ENCODE data around the gene TNFRSF1B. TPM values are rescaled to one million over a fixed set of nuclear protein-coding genes. Genes with fewer than 3 reads are reported as not detected.

TNFRSF1B gene
- total and polyA plus RNA-seq, 3 donors from 2014 or later: 7.7 to 10.6 (median 8.0) TPM

GRCh38 chr1:12164210-12164609, 2.6 kb upstream of the TNFRSF1B start:
- 88 to 91% methylated on average over 5 of the region's 5 CpGs for WGBS, 2 donors
- Histone ChIP-seq H3K4me3 (no peak overlapping the region), H3K9me3 (no peaks in the 10 kb centered on the region), H3K4me1 (peaks cover 14% of the 10 kb centered on the region), H3K27me3 (no peaks in the 10 kb centered on the region), H3K36me3 (ENCODE audit: low read depth, missing control alignments) (no peaks in the 10 kb centered on the region), H3K27ac (no peak overlapping the region)
- DNase-seq: no peak
- intact Hi-C loops (cut with DNase I; ENCODE audit: low total_unique reads): no loop called here
- TF ChIP-seq CTCF (IDR thresholded peaks at IDR 0.05) (no peak), POLR2A (IDR thresholded peaks at IDR 0.05) (no peak)

- no peak for DNase-seq
- WGBS, 2 donors: 79 to 83% methylated on average over 2 to 4 of the region's 4 CpGs
- no peaks in the 10 kb centered on the region for H3K36me3 ChIP-seq (ENCODE audit: low read depth, missing control alignments)
- no peaks in the 10 kb centered on the region for H3K27me3 ChIP-seq
- peaks cover 14% of the 10 kb centered on the region for H3K4me1 ChIP-seq
- no peaks in the 10 kb centered on the region for H3K9me3 ChIP-seq
- TF ChIP-seq CTCF (IDR thresholded peaks at IDR 0.05) (no peak), POLR2A (IDR thresholded peaks at IDR 0.05) (no peak)
- no peak overlapping the region for H3K27ac ChIP-seq
- intact Hi-C loops (cut with DNase I; ENCODE audit: low total_unique reads): no loop called here
- H3K4me3 ChIP-seq: no peak overlapping the region
Measured at GRCh38 chr1:12165342-12165741, 1.4 kb upstream of the TNFRSF1B start.

DNA sequence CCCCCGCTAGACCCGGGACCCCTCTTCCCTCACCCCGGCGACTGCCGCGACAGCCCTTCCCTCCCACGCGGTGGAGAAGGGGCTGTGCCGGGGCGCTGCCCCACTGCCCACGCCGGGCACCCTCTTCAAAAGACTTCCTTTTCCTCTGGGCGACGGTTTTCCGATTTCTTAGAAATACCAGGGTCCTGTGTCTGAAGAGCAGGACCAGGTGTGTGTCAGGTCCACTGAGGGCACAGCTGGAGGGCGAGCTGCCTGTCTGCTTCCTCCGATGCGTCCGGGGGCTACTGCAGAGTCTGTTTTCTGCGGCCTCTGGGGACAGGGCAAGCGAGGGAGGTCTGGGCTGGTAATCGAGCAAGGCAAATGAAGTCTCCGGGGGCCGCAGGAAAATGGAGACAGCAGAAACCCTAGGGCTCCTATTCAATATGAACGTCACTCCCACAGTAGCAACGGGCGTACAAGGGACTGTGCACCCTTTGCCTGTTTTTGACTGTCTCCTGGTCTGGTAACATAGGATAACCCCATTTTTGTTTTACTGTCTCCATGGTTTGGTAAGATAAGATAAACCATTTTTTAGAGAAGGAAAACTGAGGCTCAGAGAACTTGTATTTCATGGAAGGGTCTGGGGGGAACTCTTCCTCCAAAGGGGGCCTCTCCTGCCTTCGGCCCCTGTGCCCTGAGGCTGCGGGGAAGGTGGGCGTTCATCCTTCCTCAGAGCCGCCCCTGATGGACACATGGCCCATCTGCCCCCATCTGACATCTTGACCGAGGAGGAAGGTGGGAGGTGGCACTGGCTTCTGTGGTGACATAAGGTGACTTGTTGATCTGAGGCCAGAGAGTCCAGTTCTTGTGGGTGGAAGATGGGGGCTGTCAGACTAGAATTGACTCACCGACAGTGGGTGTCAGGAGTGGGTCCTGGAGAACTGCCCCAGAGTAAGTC, 970 bp downstream of the TNFRSF1B start:
- peak overlapping the region; percentile 64 to 71 for H3K4me3 ChIP-seq
- DNase-seq: no peak
- 30 to 34% methylated on average over 19 to 33 of the region's 33 CpGs for WGBS, 2 donors
- H3K27me3 ChIP-seq: no peaks in the 10 kb centered on the region
- intact Hi-C loops (cut with DNase I; ENCODE audit: low total_unique reads): no loop called here
- H3K9me3 ChIP-seq: no peaks in the 10 kb centered on the region
- no peaks in the 10 kb centered on the region for H3K36me3 ChIP-seq (ENCODE audit: low read depth, missing control alignments)
- peak overlapping the region; percentile 68 to 82 for H3K27ac ChIP-seq
- H3K4me1 ChIP-seq: no peaks in the 10 kb centered on the region
- no peak for TF ChIP-seq POLR2A (IDR thresholded peaks at IDR 0.05)
- no peak for TF ChIP-seq CTCF (IDR thresholded peaks at IDR 0.05)

DNA sequence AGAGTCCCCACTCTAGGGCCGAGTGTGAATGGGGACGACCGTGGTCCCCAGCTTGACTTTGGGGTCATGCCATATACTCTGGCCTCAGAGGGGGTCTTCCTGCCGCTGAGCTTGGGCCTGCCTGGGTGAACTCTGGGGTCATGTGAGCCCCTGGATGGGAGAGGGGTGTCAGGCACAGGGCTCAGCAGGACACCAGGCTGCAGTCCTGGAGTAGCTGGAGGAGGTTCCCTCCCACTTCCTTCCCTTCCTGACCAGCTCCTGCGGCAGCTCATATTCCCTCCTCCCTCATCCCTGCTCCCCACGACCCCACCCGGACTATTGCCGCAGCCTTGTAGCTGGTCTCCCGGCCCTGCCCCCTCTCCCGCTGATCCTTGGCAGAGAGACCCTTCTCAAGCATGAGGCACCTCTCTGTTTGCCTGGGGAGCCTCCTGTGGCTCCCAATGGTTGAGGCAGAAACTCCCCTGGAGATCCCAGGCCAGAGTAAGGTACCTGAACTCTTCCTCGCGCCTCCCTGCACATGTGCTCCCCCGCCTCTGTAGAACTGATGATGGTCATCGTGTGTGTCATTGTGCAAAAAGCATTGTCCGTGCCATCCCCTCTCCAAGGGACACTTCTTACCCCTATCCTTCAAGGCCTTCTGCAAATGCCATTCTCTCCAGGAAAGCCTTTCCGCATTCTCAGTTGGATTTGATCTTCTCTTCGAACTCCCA, 1.8 kb downstream of the TNFRSF1B start:
- intact Hi-C loops (cut with DNase I; ENCODE audit: low total_unique reads): no loop called here
- 69 to 82% methylated on average over 16 to 17 of the region's 17 CpGs for WGBS, 2 donors
- no peak for DNase-seq
- Histone ChIP-seq H3K36me3 (ENCODE audit: low read depth, missing control alignments) (no peaks in the 10 kb centered on the region), H3K27ac (peak overlapping the region; percentile 68 to 82), H3K27me3 (no peaks in the 10 kb centered on the region), H3K9me3 (no peaks in the 10 kb centered on the region), H3K4me1 (no peaks in the 10 kb centered on the region), H3K4me3 (peak overlapping the region; percentile 64 to 71)
- TF ChIP-seq CTCF (IDR thresholded peaks at IDR 0.05) (no peak), POLR2A (IDR thresholded peaks at IDR 0.05) (no peak)
